ENCODE results near the gene RAC3. TPM values are rescaled to one million over a fixed set of nuclear protein-coding genes. Genes with fewer than 3 reads are reported as not detected.

RAC3 gene
- total RNA-seq, 1 donor from 2014 or later: 0.97 TPM

DNA sequence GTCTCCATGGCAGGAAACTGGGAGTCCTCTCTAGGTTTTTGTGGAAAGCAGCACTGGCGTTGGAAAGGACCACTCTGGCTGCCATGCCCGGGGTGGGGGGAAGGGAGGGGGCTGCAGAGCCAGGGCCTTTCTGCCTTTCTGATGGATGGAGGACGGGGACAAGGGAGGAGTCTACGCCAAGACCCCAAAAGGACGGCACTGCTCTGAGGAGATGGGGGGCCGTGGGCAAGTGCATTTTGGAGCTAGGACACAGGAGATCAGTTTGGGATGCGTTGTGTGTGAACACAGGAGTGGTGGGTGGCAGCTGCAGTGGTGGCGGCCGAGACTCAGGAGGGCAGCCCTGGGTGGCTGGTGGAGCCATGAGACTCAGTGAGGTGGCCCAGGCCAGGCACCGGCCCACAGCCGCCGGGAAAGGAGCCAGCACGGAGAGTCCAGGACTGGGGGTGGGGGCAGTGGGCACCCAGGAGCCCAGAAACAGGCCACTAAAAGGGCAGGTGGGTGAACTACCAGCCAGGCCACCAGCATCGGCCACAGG lies 10.8 kb upstream of the RAC3 start:
- intact Hi-C loops (cut with DNase I): loop anchor here (2.0 kb wide), 1 partner anchor 62 kb away; no protein-coding TSS in a partner anchor
- no peak for DNase-seq
- ATAC-seq (ENCODE audit: poor library complexity): no peak

- intact Hi-C loops (cut with DNase I): loop anchor here (2.0 kb wide), 1 partner anchor 63 kb away; no protein-coding TSS in a partner anchor
- peak; percentile 83 for DNase-seq
- peak; percentile 30 for ATAC-seq (ENCODE audit: poor library complexity)
These were observed 10.2 kb upstream of the RAC3 start for GRCh38 chr17:82021107-82021899.

DNA sequence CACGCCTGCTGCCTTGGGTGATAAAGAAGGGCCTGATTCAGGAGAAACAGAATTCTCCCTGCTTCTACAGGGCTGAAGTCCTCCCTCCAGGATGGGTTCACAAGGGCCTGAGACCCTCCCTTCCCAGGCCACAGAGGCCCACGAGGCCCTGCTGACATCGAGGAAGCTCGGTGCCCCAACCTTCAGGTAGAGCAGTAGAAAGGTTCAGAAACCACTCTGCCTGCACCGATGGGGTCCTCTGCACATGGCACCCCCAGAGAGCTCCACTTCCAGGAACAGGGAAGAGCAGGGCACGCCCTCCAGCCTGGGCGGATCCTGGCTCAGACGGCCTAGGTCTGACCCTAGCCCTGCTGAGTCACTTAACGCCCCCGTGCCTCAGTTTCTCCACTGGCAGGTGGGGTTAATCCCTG lies 9.6 kb upstream of the RAC3 start:
- intact Hi-C loops (cut with DNase I): loop anchor here (2.0 kb wide), 1 partner anchor 63 kb away; no protein-coding TSS in a partner anchor
- no peak for ATAC-seq (ENCODE audit: poor library complexity)
- DNase-seq: no peak

DNA sequence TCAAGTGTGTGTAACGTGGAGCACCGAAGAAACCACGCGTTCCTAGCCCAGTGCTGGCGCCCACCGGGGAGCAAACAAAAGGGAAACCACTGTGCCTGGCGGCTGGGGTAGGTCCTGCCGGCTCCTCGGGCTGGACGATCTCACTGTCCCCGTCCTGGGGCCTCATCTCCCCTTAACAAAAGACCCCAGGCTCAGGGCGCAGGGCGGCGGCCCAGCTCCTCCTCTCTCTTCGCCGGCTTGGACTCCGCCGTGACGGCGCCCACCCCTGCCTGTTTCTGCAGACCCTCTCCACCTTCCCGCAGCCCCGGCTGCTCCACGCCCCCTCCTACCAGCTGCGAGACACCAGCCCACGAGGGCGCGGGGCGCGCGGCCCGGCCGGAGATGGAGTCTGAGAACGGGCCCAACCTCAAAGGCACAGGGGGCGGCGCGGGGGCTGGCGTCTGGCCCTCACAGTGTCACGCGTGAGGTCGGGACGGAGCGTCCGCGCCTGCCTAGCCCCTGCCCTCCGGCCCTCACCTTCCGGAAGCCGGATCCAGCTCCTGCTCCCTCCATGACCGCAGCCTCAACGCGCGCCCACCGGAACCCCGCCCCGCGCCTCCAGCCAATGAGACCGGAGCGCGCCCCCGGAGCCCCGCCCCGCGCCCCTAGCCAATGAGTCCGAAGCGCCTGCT lies 9.0 kb upstream of the RAC3 start, which contains the start of gene CENPX:
CENPX (minus strand) TSS at position 569 of the 671 bp plus-strand sequence; CDS start at position 552, 17 bp downstream.
- intact Hi-C loops (cut with DNase I): no loop called here
- ATAC-seq (ENCODE audit: poor library complexity): no peak

DNA sequence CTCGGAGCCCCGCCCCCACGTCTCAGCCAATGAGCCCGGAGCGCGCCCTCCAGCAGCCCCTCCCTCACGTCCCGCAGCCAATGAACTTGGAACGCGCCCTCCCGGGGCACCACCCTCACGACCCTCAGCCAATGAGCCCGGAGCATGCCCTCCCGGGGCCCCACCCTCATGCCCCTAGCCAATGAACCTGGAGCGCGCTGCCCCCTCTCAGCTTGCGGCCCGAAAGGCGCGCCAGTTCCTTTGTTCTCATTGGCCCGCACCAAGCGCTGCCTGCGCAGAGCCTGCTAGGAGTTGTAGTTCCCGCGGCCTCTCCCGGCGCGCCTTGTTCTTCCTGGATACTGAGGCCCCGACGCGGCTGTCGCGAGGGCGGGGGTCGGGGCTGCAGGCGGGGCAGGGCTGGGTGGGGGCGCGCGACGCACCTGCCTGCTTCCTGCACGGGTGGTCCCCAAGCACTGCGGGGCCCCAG lies 8.5 kb upstream of the RAC3 start, which contains the start of gene LRRC45:
LRRC45 (plus strand) TSS at position 325 of the 466 bp plus-strand sequence. CDS start 339 bp downstream, outside the sequence.
- peak; percentile 100 for DNase-seq
- intact Hi-C loops (cut with DNase I): no loop called here
- ATAC-seq (ENCODE audit: poor library complexity): peak; percentile 91

More for the DNA sequence above, 9.0 kb upstream of the RAC3 start, which contains the start of gene CENPX:
- DNase-seq: no peak

- intact Hi-C loops (cut with DNase I): no loop called here
- ATAC-seq (ENCODE audit: poor library complexity) (peak; percentile 1), DNase-seq (peak; percentile 44)
These were observed 7.8 kb upstream of the RAC3 start for GRCh38 chr17:82023447-82024241.

DNA sequence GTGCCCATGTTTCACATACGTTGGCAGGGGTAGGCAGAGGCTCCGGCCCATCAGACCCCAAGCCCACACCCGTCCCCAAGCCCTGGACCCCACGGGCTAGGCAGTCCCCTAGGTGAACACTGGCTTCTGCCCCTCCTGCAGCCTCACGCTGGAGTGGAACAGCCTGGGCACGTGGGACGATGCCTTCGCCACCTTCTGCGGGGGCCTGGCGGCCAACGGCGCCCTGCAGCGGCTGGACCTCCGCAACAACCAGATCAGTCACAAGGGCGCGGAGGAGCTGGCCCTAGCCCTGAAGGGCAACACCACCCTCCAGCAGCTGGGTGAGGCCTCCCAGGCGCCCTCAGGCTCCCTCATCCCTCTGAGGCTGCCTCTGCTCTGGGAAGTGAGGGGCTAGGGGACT lies 6.6 kb upstream of the RAC3 start:
- ATAC-seq (ENCODE audit: poor library complexity) (no peak), DNase-seq (no peak)
- intact Hi-C loops (cut with DNase I): no loop called here

DNA sequence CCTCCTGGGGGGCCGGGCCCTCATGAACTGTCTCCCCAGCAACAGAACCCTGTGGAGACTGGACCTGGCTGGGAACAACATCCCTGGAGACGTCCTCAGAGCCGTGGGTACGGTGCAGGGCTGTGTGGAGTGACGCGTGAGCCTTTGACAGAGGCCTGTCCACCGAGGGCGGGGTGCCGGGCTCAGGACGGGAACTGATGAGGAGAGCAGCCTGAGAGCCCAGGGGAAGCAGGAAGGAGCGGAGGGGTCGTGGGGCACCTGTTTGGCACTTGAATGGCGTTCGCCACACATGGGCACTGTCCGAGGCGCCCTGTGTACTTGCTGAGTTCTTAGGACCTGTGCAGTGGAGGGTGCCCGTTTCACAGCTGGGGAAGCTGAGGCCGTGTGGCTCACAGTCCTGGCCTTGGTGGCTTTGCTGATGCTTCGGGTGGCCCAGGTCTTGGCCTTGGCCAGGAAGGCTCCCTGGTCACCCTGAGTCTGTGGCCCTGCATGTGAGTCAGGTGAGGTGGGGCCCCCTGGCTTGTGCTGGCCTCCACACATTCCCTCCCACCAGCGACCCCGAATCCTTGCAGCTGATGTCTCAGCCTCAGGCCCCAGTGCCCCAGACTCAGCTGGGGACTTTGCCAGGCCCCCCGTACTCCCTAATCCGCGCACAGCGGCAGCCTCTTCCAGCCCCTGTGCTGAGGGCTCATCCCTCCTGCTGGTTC lies 5.9 kb upstream of the RAC3 start:
- DNase-seq: no peak
- ATAC-seq (ENCODE audit: poor library complexity): no peak
- intact Hi-C loops (cut with DNase I): no loop called here

DNA sequence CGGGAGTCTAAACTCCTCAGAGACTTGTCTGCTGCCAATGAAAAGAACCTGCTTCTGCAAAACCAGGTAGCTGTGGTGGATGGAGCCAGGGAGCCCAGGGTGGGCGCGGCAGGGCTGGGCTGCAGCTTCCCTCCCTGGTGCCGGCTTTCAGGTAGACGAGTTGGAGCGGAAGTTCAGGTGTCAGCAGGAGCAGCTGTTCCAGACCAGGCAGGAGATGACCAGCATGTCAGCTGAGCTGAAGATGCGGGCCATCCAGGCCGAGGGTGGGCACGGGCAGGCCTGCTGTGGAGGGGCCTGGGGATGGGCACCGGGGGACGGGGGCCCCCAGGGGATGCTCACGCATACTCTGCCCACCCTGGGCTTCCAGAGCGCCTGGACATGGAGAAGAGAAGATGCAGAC lies 3.2 kb upstream of the RAC3 start:
- no peak for DNase-seq
- ATAC-seq (ENCODE audit: poor library complexity): no peak
- intact Hi-C loops (cut with DNase I): loop anchor here (2.0 kb wide), 1 partner anchor 127 kb away; no protein-coding TSS in a partner anchor

DNA sequence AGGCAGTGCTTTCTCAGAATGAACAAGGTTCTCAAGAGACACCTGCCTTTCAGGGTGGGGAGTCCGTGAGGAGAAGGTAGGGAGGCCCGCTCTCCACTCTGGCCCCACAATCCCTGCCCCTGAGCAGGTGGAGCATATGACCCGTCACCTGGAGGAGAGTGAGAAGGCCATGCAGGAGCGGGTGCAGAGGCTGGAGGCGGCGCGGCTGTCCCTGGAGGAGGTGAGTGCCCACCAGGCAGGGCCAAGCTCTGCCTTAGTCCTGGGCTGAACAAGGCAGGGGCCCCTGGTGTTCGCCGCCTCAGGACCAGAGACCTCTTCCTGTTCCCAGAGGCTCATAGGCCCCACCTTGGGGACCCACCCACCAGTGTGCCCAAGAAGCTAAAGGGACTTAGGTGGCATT lies 2.5 kb upstream of the RAC3 start:
- intact Hi-C loops (cut with DNase I): loop anchor here (2.0 kb wide), 1 partner anchor 126 kb away; no protein-coding TSS in a partner anchor
- DNase-seq (no peak), ATAC-seq (ENCODE audit: poor library complexity) (no peak)

- peak; percentile 76 for DNase-seq
- intact Hi-C loops (cut with DNase I): loop anchor here (2.0 kb wide), 1 partner anchor 125 kb away; no protein-coding TSS in a partner anchor
These were observed 2.1 kb upstream of the RAC3 start for GRCh38 chr17:82029391-82029790.

GRCh38 chr17:82029990-82030469 lies 1.4 kb upstream of the RAC3 start:
- ATAC-seq (ENCODE audit: poor library complexity): peak; percentile 1
- no peak for DNase-seq
- intact Hi-C loops (cut with DNase I): loop anchor here (2.0 kb wide), 1 partner anchor 125 kb away; no protein-coding TSS in a partner anchor

More at GRCh38 chr17:82029391-82029790, 2.1 kb upstream of the RAC3 start:
- ATAC-seq (ENCODE audit: poor library complexity): peak; percentile 55

GRCh38 chr17:82030470-82031302 lies 792 bp upstream of the RAC3 start:
- ATAC-seq (ENCODE audit: poor library complexity) (peak; percentile 92), DNase-seq (peak; percentile 90)
- intact Hi-C loops (cut with DNase I): no loop called here

- ATAC-seq (ENCODE audit: poor library complexity) (no peak), DNase-seq (no peak)
- intact Hi-C loops (cut with DNase I): no loop called here
These were observed 578 bp downstream of the RAC3 start for GRCh38 chr17:82031885-82032627.

GRCh38 chr17:82033359-82034085 lies 2.0 kb downstream of the RAC3 start:
- no peak for ATAC-seq (ENCODE audit: poor library complexity)
- intact Hi-C loops (cut with DNase I): no loop called here

More at GRCh38 chr17:82033359-82034085, 2.0 kb downstream of the RAC3 start:
- no peak for DNase-seq

Measured in Right ventricle myocardium superior (tissue), 1 donor.